Neural cell (in vitro differentiated cells): ENCODE results near the gene GLUL. TPM values are rescaled to one million over a fixed set of nuclear protein-coding genes. Genes with fewer than 3 reads are reported as not detected.

Source experiments
- H2AFZ ChIP-seq: fragments of 200-600, 300-800 bp; sonication (generic), shearing (Covaris generic); 2 replicates; pipeline ENCODE4 v1.6.0; 2014; ENCODE audit warnings: low read depth, mild to moderate bottlenecking, antibody characterized with exemption, low read length, moderate library complexity
- H3F3A ChIP-seq: fragments of 200-600 bp; shearing (Covaris generic); 2 replicates; pipeline ENCODE4 v1.6.1; 2016; ENCODE audit warnings: mild to moderate bottlenecking, moderate library complexity, mixed read lengths, antibody characterized with exemption, low read length; ENCODE audit not compliant: insufficient read depth, poor library complexity, severe bottlenecking
- H3K27ac ChIP-seq: fragments of 200-600, 300-800 bp; sonication (generic), shearing (Covaris generic); 2 replicates; pipeline ENCODE4 v1.5.1; 2014; ENCODE audit warnings: mild to moderate bottlenecking, low read length, moderate library complexity
- H3K27me3 ChIP-seq: fragments of 300-800, 200-600 bp; sonication (generic), shearing (Covaris generic); 2 replicates; pipeline ENCODE4 v1.6.0; 2014; ENCODE audit warnings: mild to moderate bottlenecking, low read depth, low read length, moderate library complexity; ENCODE audit not compliant: insufficient read depth
- H3K36me3 ChIP-seq: fragments of 300-800, 200-600 bp; sonication (generic), shearing (Covaris generic); 2 replicates; pipeline ENCODE4 v1.5.1; 2014; ENCODE audit warnings: mild to moderate bottlenecking, antibody characterized with exemption, low read length, moderate library complexity; ENCODE audit not compliant: insufficient read depth
- H3K4me2 ChIP-seq: fragments of 300-800, 200-600 bp; sonication (generic), shearing (Covaris generic); 2 replicates; pipeline ENCODE4 v1.6.0; 2014; ENCODE audit warnings: mild to moderate bottlenecking, low read length
- H3K4me3 ChIP-seq: fragments of 300-800, 200-600 bp; sonication (generic), shearing (Covaris generic); 2 replicates; pipeline ENCODE4 v1.5.1; 2014; ENCODE audit warnings: mild to moderate bottlenecking, low read length, moderate library complexity
- H3K79me2 ChIP-seq: fragments of 200-600 bp; shearing (Covaris generic); replicated peaks from 2 replicates; pipeline ENCODE4 v1.6.0; 2014; ENCODE audit warnings: mild to moderate bottlenecking, low read length, moderate library complexity; ENCODE audit not compliant: insufficient read depth
- H3K9ac ChIP-seq: fragments of 300-800, 200-600 bp; sonication (generic), shearing (Covaris generic); 2 replicates; pipeline ENCODE4 v1.6.1; 2016; ENCODE audit warnings: mild to moderate bottlenecking, low read length, mixed read lengths
- H3K9me2 ChIP-seq: fragments of 200-600 bp; shearing (Covaris generic); 2 replicates; pipeline ENCODE4 v1.6.1; 2016; ENCODE audit warnings: mild to moderate bottlenecking, low read length, mixed read lengths; ENCODE audit not compliant: insufficient read depth
- H3K9me3 ChIP-seq: fragments of 200-600, 300-800 bp; sonication (generic), shearing (Covaris generic); 2 replicates; pipeline ENCODE4 v1.6.1; 2016; ENCODE audit warnings: mild to moderate bottlenecking, mixed run types, low read length, moderate library complexity, mixed read lengths
- H4K20me1 ChIP-seq: fragments of 200-600 bp; shearing (Covaris generic); 2 replicates; pipeline ENCODE4 v1.6.1; 2016; ENCODE audit warnings: mild to moderate bottlenecking, mixed run types; ENCODE audit not compliant: insufficient read depth
- EP300 ChIP-seq: fragments of 450-650 bp; conservative IDR thresholded peaks from 2 replicates; pipeline ENCODE4 v1.6.1; 2014; ENCODE audit warnings: antibody characterized with exemption, mild to moderate bottlenecking, moderate library complexity; ENCODE audit not compliant: poor library complexity, severe bottlenecking
- EZH2 ChIP-seq: fragments of 200-600, 300-800 bp; shearing (Covaris generic), sonication (generic); IDR thresholded peaks from 2 replicates; pipeline ENCODE4 v1.6.1; 2014; ENCODE audit warnings: antibody characterized with exemption, low read length, borderline replicate concordance, mild to moderate bottlenecking; ENCODE audit not compliant: insufficient read depth, poor library complexity, severe bottlenecking
- MXI1 ChIP-seq: fragments of 450-650 bp; conservative IDR thresholded peaks from 2 replicates; pipeline ENCODE4 v1.6.1; 2014; ENCODE audit warnings: antibody characterized with exemption, mild to moderate bottlenecking; ENCODE audit not compliant: poor library complexity, severe bottlenecking
- POLR2AphosphoS5 ChIP-seq: IDR thresholded peaks from 2 replicates; pipeline ENCODE4 v1.6.1; 2012
- RAD21 ChIP-seq: fragments of 450-650 bp; conservative IDR thresholded peaks from 2 replicates; pipeline ENCODE4 v1.6.1; 2014; ENCODE audit warnings: antibody characterized with exemption, mild to moderate bottlenecking, moderate library complexity
- SMC3 ChIP-seq: fragments of 450-650 bp; conservative IDR thresholded peaks from 2 replicates; pipeline ENCODE4 v1.6.1; 2014; ENCODE audit warnings: antibody characterized with exemption, mild to moderate bottlenecking, moderate library complexity; ENCODE audit not compliant: poor library complexity
- TAF1 ChIP-seq: IDR thresholded peaks from 2 replicates; pipeline ENCODE4 v1.6.1; 2012; ENCODE audit warnings: low read depth
- polyA plus RNA-seq: library from polyadenylated mRNA; depleted of rRNA; stranded (reverse); fragments of >200 nt; gene quantifications from 2 replicates; pipeline ENCODE4 v1.2.3, GENCODE V29; 2014
- TF ChIP-seq, protein P1 (sequence below): IDR thresholded peaks from 2 replicates; pipeline ENCODE4 v1.6.1; 2012; ENCODE audit warnings: borderline replicate concordance
- TF ChIP-seq, protein P2 (sequence below): fragments of 450-650 bp; IDR thresholded peaks from 2 replicates; pipeline ENCODE4 v1.5.1; 2014; ENCODE audit warnings: antibody characterized with exemption, mild to moderate bottlenecking, moderate library complexity; ENCODE audit not compliant: poor library complexity, severe bottlenecking

GLUL gene
- polyA plus RNA-seq, 1 donor from 2014 or later: 219 TPM

- Histone ChIP-seq H3K27ac (no peak overlapping the region), H3F3A (no peaks in the 10 kb centered on the region), H3K9me2 (no peaks in the 10 kb centered on the region), H3K79me2 (no peaks in the 10 kb centered on the region), H3K27me3 (no peaks in the 10 kb centered on the region), H2AFZ (no peak overlapping the region), H4K20me1 (no peaks in the 10 kb centered on the region), H3K9me3 (no peaks in the 10 kb centered on the region), H3K9ac (no peak overlapping the region), H3K4me3 (no peak overlapping the region), H3K4me2 (no peak overlapping the region), H3K36me3 (no peaks in the 10 kb centered on the region)
- TF ChIP-seq, protein P1, sequence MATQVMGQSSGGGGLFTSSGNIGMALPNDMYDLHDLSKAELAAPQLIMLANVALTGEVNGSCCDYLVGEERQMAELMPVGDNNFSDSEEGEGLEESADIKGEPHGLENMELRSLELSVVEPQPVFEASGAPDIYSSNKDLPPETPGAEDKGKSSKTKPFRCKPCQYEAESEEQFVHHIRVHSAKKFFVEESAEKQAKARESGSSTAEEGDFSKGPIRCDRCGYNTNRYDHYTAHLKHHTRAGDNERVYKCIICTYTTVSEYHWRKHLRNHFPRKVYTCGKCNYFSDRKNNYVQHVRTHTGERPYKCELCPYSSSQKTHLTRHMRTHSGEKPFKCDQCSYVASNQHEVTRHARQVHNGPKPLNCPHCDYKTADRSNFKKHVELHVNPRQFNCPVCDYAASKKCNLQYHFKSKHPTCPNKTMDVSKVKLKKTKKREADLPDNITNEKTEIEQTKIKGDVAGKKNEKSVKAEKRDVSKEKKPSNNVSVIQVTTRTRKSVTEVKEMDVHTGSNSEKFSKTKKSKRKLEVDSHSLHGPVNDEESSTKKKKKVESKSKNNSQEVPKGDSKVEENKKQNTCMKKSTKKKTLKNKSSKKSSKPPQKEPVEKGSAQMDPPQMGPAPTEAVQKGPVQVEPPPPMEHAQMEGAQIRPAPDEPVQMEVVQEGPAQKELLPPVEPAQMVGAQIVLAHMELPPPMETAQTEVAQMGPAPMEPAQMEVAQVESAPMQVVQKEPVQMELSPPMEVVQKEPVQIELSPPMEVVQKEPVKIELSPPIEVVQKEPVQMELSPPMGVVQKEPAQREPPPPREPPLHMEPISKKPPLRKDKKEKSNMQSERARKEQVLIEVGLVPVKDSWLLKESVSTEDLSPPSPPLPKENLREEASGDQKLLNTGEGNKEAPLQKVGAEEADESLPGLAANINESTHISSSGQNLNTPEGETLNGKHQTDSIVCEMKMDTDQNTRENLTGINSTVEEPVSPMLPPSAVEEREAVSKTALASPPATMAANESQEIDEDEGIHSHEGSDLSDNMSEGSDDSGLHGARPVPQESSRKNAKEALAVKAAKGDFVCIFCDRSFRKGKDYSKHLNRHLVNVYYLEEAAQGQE: no peak
- TF ChIP-seq TAF1: no peak
- TF ChIP-seq EZH2: no peak
- no peak for TF ChIP-seq EP300
- TF ChIP-seq MXI1: no peak
- TF ChIP-seq POLR2AphosphoS5: no peak
- no peak for TF ChIP-seq SMC3
- TF ChIP-seq, protein P2, sequence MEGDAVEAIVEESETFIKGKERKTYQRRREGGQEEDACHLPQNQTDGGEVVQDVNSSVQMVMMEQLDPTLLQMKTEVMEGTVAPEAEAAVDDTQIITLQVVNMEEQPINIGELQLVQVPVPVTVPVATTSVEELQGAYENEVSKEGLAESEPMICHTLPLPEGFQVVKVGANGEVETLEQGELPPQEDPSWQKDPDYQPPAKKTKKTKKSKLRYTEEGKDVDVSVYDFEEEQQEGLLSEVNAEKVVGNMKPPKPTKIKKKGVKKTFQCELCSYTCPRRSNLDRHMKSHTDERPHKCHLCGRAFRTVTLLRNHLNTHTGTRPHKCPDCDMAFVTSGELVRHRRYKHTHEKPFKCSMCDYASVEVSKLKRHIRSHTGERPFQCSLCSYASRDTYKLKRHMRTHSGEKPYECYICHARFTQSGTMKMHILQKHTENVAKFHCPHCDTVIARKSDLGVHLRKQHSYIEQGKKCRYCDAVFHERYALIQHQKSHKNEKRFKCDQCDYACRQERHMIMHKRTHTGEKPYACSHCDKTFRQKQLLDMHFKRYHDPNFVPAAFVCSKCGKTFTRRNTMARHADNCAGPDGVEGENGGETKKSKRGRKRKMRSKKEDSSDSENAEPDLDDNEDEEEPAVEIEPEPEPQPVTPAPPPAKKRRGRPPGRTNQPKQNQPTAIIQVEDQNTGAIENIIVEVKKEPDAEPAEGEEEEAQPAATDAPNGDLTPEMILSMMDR: no peak
- no peak for TF ChIP-seq RAD21
These were observed 38.9 kb upstream of the GLUL start for GRCh38 chr1:182430263-182431068.

GRCh38 chr1:182428043-182428442, 36.5 kb upstream of the GLUL start:
- Histone ChIP-seq H3K9me3 (no peaks in the 10 kb centered on the region), H3F3A (no peaks in the 10 kb centered on the region), H3K27ac (no peak overlapping the region), H3K9me2 (no peaks in the 10 kb centered on the region), H3K9ac (no peak overlapping the region), H3K4me3 (no peak overlapping the region), H3K36me3 (no peaks in the 10 kb centered on the region), H3K4me2 (no peak overlapping the region), H3K27me3 (no peaks in the 10 kb centered on the region), H3K79me2 (no peaks in the 10 kb centered on the region), H4K20me1 (no peaks in the 10 kb centered on the region), H2AFZ (no peak overlapping the region)
- TF ChIP-seq EZH2 (no peak), EP300 (no peak), TAF1 (no peak)
